HAP-1 (cell line): Measurements from ENCODE around the gene WNT2B.
A peak's percentile ranks its signal among the peaks of the same experiment; 100 is the strongest.

Experiments used
- DNase-seq, 2 experiments: peaks; one replicate each; pipeline ENCODE4 v3.0.0-alpha.2; 2016 to 2020; ENCODE audit warnings: low spot score in 2 of 2
- H3K27me3 ChIP-seq: fragments of 250-450 bp; sonication (Bioruptor Pico); 2 replicates; pipeline ENCODE4 v1.5.1; 2020; ENCODE audit warnings: low read depth, mild to moderate bottlenecking, moderate library complexity
- H3K36me3 ChIP-seq: fragments of 250-450 bp; sonication (Bioruptor Pico); replicated peaks from 2 replicates; pipeline ENCODE4 v1.5.1; 2020; ENCODE audit warnings: mild to moderate bottlenecking
- H3K4me1 ChIP-seq: fragments of 250-450 bp; sonication (Bioruptor Pico); 2 replicates; pipeline ENCODE4 v1.5.1; 2020; ENCODE audit warnings: mild to moderate bottlenecking
- H3K4me3 ChIP-seq: fragments of 250-450 bp; sonication (Bioruptor Pico); 2 replicates; pipeline ENCODE4 v1.5.1; 2020; ENCODE audit warnings: mild to moderate bottlenecking, moderate library complexity
- H3K9me3 ChIP-seq: fragments of 250-450 bp; sonication (Bioruptor Pico); 2 replicates; pipeline ENCODE4 v1.5.1; 2020; ENCODE audit warnings: mild to moderate bottlenecking, moderate library complexity
- in situ Hi-C: fragments of 300-500 bp; cut with MboI; formaldehyde crosslinking; loops from 3 replicates; pipeline ENCODE4 v1.14.3; 2020; ENCODE audit warnings: low sequenced_read_pairs, inconsistent platforms, mixed read lengths

The WNT2B gene

GRCh38 chr1:112544011-112544688 lies 35.4 kb downstream of the WNT2B start:
- H3K9me3 ChIP-seq: no peaks in the 10 kb centered on the region
- H3K36me3 ChIP-seq: peaks cover 15% of the 10 kb centered on the region
- H3K4me3 ChIP-seq: no peak overlapping the region
- in situ Hi-C loops: no loop called here
- no peaks in the 10 kb centered on the region for H3K27me3 ChIP-seq
- no peak for DNase-seq
- no peaks in the 10 kb centered on the region for H3K4me1 ChIP-seq

DNA sequence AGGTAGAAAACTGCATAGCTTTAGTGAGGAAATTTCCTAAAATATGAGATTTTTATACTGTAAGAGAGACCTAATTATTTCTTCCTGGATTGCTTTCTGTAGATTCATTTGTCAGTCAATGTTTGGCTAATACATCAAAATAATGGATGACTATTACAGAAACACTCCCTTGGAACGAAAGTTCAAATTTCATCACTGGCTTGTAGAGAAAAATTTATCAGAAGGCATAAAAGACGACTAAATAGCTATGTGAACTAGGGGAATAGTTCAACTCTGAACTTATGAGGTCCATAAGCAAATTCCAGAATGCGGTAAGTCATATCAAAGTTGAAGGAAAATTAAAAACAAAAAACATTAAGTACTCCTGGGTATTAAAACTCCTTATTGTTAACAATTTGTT lies 36.0 kb downstream of the WNT2B start:
- DNase-seq: no peak
- in situ Hi-C loops: no loop called here
- Histone ChIP-seq H3K4me1 (no peaks in the 10 kb centered on the region), H3K9me3 (no peaks in the 10 kb centered on the region), H3K36me3 (peaks cover 14% of the 10 kb centered on the region), H3K27me3 (no peaks in the 10 kb centered on the region), H3K4me3 (no peak overlapping the region)

DNA sequence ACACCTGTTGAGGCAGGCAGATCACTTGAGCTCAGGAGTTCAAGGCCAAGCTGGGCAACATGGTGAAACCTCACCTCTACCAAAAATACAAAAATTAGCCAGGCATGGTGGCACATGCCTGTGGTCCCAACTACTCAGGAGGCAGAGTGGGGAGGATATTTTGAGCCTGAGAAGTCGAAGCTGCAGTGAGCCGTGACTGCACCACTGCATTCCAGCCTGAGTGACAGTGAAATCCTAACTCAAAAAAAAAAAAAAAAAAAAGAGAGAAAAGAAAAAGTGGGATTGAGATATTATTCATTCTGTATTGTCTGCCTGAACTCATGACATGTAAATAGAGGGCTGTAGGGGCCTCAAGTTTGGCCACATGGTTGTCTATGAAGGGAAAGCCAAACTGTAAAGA lies 37.3 kb downstream of the WNT2B start:
- no peak for DNase-seq
- Histone ChIP-seq H3K9me3 (no peaks in the 10 kb centered on the region), H3K36me3 (peaks cover 14% of the 10 kb centered on the region), H3K4me3 (no peak overlapping the region), H3K27me3 (no peaks in the 10 kb centered on the region), H3K4me1 (no peaks in the 10 kb centered on the region)
- in situ Hi-C loops: no loop called here

DNA sequence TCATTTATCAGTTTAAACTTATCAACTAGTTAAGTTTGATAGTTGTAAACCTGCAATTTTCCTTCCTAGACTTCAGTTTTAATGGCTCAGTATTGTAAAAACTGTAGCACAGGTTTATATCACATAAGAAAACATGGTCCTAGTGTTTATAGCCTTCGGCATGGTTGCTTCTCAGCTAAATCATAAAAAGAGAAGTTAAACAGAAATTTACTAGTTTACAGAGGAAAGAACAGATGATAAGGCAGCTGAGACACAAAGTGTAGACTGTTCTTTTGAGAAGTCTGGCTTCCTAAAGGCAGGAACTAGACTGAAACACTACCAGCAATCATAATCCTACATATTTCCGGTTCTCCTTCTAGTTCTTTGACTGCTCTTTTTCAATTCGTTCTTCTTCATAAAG lies 39.8 kb downstream of the WNT2B start:
- Histone ChIP-seq H3K27me3 (no peaks in the 10 kb centered on the region), H3K4me1 (no peaks in the 10 kb centered on the region), H3K4me3 (no peak overlapping the region), H3K36me3 (peaks cover 6% of the 10 kb centered on the region), H3K9me3 (no peaks in the 10 kb centered on the region)
- in situ Hi-C loops: no loop called here
- no peak for DNase-seq

DNA sequence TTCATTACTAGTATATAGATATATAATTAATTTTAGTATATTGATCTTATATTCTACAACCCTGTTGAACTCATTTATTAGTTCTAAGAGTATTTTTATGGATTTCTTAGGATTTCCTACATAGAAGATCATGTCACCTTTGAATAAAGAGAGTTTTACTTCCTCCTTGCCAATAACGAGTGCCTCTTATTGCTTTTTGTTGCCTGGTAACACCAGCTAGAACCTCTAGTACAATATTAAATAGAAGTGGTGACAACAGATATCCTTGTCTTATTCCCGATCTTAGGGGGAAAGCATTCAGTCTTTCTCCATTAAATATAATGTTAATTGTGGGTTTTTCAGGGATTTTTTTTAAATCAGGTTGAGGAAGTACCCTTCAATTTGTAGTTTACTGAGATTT lies 40.8 kb downstream of the WNT2B start:
- Histone ChIP-seq H3K9me3 (no peaks in the 10 kb centered on the region), H3K36me3 (peaks cover 6% of the 10 kb centered on the region), H3K27me3 (no peaks in the 10 kb centered on the region), H3K4me3 (no peak overlapping the region), H3K4me1 (no peaks in the 10 kb centered on the region)
- no peak for DNase-seq
- in situ Hi-C loops: no loop called here

GRCh38 chr1:112554411-112554810 lies 45.6 kb downstream of the WNT2B start:
- in situ Hi-C loops: no loop called here
- Histone ChIP-seq H3K27me3 (no peaks in the 10 kb centered on the region), H3K36me3 (peaks cover 3% of the 10 kb centered on the region; the same call in 1 of the 2 replicates), H3K9me3 (no peaks in the 10 kb centered on the region), H3K4me3 (no peak overlapping the region), H3K4me1 (peaks cover 11% of the 10 kb centered on the region)
- no peak for DNase-seq

DNA sequence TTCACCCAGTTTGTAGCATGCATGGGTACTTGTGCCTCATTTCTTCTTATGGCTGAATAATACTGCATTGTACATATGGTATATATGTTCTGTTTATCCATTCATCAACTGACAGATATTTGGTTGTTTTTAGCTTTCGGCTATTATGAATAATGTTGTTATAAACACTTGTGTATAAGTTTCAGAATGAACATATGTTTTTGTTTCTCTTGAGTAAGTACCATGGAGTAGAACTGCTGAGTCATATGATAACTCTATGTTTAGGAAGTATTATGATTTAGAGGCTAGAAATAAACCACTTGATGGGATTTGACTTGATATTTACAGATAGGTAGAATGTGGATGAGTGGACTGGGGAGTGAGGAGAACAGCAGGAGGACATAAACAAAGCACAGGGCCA lies 48.6 kb downstream of the WNT2B start:
- H3K27me3 ChIP-seq: no peaks in the 10 kb centered on the region
- H3K4me1 ChIP-seq: peaks cover 11% of the 10 kb centered on the region
- H3K4me3 ChIP-seq: no peak overlapping the region
- no peaks in the 10 kb centered on the region for H3K9me3 ChIP-seq
- H3K36me3 ChIP-seq: peaks cover 3% of the 10 kb centered on the region; the same call in 1 of the 2 replicates
- no peak for DNase-seq
- in situ Hi-C loops: no loop called here

DNA sequence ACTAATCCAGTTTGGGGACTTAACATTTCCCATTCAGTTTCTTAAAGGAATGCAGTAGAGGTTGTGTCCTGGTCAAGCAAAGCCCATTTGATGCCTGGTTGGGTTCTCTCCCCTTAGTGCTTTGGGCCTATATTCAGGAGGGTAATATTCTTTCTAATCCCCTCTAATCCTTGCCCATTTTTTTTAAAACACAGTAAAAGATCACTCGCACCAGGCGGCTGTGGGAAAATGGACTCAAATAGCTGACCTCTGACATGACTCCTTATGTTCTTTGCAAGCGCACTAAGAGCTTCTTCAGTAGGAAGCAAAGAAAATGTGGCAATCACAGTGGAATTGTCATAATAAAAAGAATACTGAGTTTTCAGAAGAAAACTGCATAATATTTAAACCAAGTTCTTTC lies 49.9 kb downstream of the WNT2B start:
- H3K36me3 ChIP-seq: peaks cover 6% of the 10 kb centered on the region; the same call in 1 of the 2 replicates
- no peaks in the 10 kb centered on the region for H3K9me3 ChIP-seq
- in situ Hi-C loops: no loop called here
- no peak overlapping the region for H3K4me3 ChIP-seq
- H3K4me1 ChIP-seq: peaks cover 11% of the 10 kb centered on the region
- H3K27me3 ChIP-seq: no peaks in the 10 kb centered on the region
- DNase-seq: peak; percentile 27 to 30

- in situ Hi-C loops: no loop called here
- H3K27me3 ChIP-seq: no peaks in the 10 kb centered on the region
- H3K36me3 ChIP-seq: 0 out of 2 replicates have a peak, but pooled peaks cover 5% of the 10 kb centered on the region
- DNase-seq: no peak
- peaks cover 2% of the 10 kb centered on the region; the same call in 1 of the 2 replicates for H3K4me1 ChIP-seq
- no peaks in the 10 kb centered on the region for H3K9me3 ChIP-seq
- H3K4me3 ChIP-seq: no peak overlapping the region
Observed at GRCh38 chr1:112563341-112563740, 54.6 kb downstream of the WNT2B start.

- Histone ChIP-seq H3K27me3 (no peaks in the 10 kb centered on the region), H3K9me3 (no peaks in the 10 kb centered on the region), H3K4me3 (no peak overlapping the region), H3K4me1 (peaks cover 2% of the 10 kb centered on the region; the same call in 1 of the 2 replicates), H3K36me3 (peaks cover 5% of the 10 kb centered on the region; the same call in 1 of the 2 replicates)
- no peak for DNase-seq
- in situ Hi-C loops: no loop called here
Observed at GRCh38 chr1:112564081-112564480, 55.3 kb downstream of the WNT2B start.

DNA sequence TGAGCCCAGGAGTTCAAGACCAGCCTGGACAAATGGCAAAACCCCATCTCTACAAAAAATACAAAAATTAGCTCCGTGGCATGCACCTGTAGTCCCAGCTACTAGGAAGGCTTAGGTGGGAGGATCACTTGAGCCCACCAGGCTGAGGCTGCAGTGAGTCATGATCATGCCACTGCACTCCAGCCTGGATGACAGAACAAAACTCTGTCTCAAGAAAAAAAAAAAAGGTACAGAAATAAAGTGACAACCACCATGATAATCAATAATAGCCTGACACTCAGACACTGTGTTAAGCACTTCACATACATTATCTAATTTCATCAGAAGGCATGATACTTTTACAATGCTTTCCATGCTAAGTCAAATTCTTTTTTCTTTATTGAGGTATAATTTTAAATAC lies 57.0 kb downstream of the WNT2B start:
- Histone ChIP-seq H3K27me3 (no peaks in the 10 kb centered on the region), H3K4me3 (no peak overlapping the region), H3K9me3 (no peaks in the 10 kb centered on the region), H3K4me1 (peaks cover 12% of the 10 kb centered on the region), H3K36me3 (peaks cover 5% of the 10 kb centered on the region; the same call in 1 of the 2 replicates)
- in situ Hi-C loops: no loop called here
- no peak for DNase-seq

- H3K36me3 ChIP-seq: peaks cover 41% of the 10 kb centered on the region
- DNase-seq: no peak
- no peaks in the 10 kb centered on the region for H3K9me3 ChIP-seq
- H3K4me1 ChIP-seq: peaks cover under 1% of the 10 kb centered on the region; the same call in 1 of the 2 replicates
- no peaks in the 10 kb centered on the region for H3K27me3 ChIP-seq
- in situ Hi-C loops: no loop called here
- H3K4me3 ChIP-seq: no peak overlapping the region
Observed at GRCh38 chr1:112575154-112575804, 66.5 kb downstream of the WNT2B start.

DNA sequence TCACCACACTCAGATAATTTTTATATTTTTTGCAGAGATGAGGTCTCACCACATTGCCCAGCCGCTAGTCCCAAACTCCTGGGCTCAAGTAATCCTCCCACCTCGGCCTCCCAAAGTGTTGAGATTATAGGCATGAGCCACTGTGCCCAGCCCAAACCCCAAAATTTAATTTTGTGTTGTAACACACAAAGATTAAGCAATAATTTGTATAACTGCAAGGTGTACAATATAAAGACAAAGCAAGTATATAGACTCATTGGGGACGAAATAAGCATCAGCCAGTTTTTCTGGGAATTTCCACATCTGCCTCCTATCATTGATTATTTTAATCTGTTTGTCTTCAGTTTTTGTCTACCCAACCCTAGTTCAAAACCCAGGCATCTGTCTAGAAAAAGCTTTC lies 67.5 kb downstream of the WNT2B start:
- no peaks in the 10 kb centered on the region for H3K4me1 ChIP-seq
- H3K9me3 ChIP-seq: no peaks in the 10 kb centered on the region
- no peaks in the 10 kb centered on the region for H3K27me3 ChIP-seq
- H3K4me3 ChIP-seq: no peak overlapping the region
- DNase-seq: no peak
- in situ Hi-C loops: no loop called here
- peaks cover 41% of the 10 kb centered on the region for H3K36me3 ChIP-seq
